SKM-1 treated with dmso at 0.1 percent for 144 hours (cell line): ENCODE data around the gene FAM120B.
"Not testable (repeated sequence)": the region's sequence is repeated elsewhere in the genome, so short reads cannot be mapped to it uniquely, and the experiment has no call there.

Experiments used
- DNase-seq: peaks from one replicate; lab custom pipeline; 2025; ENCODE audit not compliant: unreplicated experiment; lab: John Stamatoyannopoulos, UW

FAM120B gene

GRCh38 chr6:170306324-170307079 is at the start of gene FAM120B:
Gene FAM120B (plus strand): TSS chr6:170306758. CDS start chr6:170317391, 10,633 bp downstream.
- peak; percentile 90 for DNase-seq

DNA sequence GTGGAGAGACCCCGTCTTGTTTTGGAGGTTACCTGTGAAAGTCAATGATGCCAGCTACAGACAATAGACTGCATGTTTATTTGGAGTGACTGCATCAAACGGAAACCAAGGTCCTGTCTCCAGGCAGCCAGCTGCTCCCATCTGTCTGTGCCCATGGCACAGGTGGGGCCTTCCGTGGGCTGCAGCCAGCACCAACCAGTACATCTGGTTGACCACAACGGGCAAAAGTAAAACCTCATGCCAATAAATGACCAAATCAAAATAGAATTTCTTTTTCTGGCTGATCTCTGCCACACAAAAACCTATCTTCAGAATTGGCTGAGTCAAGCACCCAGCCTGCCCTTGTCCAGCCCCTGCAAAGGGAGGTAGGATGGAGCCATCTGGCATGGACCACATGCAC is 49.2 kb upstream of the FAM120B start:
- no peak for DNase-seq

- no peak for DNase-seq
These were observed 48.2 kb upstream of the FAM120B start for GRCh38 chr6:170258407-170258806.

DNA sequence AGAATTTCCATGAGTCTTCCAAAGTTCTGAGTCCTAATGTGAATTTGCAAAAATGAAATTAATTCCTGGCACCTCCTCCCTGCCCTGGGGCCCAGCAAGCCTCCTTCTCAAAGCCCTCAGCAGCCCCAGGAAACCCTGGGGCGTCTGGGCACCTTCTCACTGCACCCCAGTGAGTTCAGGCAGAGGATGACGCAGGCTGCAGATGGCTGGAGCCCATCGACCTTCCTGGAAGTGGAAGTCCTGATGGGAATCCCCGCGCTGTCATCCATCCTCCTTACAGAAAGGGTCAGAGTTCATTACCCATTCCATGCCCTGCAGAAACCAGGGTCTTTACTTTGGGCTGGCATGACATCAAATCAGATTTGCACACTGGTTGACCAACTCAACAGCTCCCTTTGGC is 47.3 kb upstream of the FAM120B start:
- DNase-seq = no peak

GRCh38 chr6:170260686-170261085 is 45.9 kb upstream of the FAM120B start:
- no peak for DNase-seq

GRCh38 chr6:170261643-170262488 is 44.7 kb upstream of the FAM120B start:
- no peak for DNase-seq

DNA sequence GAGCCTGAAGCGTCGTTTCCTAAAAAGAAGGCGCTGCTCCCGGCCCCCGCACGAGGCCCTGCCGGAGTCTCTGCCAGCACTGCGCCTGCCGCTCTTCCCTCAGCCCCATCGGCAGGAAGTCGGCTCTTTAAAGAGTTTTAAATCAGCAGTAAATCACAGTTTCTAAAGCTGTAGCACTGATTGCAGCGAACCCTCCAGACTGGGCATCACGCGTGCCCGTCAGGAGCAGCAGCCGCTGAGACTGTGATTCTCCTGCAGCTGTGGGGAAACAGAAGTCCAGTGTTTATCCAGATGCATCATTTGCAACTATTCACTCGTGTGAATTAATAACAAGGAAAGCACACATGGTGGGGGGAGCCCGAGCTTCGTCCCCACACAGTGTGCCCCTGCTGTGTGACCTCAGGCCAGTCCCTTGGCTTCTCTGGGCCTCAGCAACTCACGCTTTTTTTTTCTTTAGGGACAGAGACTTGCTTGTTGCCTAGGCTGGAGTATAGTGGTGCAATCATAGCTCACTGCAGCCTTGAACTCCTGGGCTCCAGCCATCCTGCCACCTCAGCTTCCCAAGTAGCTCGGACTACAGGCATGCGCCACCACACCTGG is 44.0 kb upstream of the FAM120B start:
- no peak for DNase-seq

GRCh38 chr6:170263410-170263809 is 43.1 kb upstream of the FAM120B start:
- no peak for DNase-seq

- DNase-seq = no peak
These were observed 42.5 kb upstream of the FAM120B start for GRCh38 chr6:170264086-170264485.

- DNase-seq = not testable (repeated sequence)
These were observed 41.9 kb upstream of the FAM120B start for GRCh38 chr6:170264644-170265043.

- DNase-seq = no peak
These were observed 40.9 kb upstream of the FAM120B start for GRCh38 chr6:170265655-170266054.

DNA sequence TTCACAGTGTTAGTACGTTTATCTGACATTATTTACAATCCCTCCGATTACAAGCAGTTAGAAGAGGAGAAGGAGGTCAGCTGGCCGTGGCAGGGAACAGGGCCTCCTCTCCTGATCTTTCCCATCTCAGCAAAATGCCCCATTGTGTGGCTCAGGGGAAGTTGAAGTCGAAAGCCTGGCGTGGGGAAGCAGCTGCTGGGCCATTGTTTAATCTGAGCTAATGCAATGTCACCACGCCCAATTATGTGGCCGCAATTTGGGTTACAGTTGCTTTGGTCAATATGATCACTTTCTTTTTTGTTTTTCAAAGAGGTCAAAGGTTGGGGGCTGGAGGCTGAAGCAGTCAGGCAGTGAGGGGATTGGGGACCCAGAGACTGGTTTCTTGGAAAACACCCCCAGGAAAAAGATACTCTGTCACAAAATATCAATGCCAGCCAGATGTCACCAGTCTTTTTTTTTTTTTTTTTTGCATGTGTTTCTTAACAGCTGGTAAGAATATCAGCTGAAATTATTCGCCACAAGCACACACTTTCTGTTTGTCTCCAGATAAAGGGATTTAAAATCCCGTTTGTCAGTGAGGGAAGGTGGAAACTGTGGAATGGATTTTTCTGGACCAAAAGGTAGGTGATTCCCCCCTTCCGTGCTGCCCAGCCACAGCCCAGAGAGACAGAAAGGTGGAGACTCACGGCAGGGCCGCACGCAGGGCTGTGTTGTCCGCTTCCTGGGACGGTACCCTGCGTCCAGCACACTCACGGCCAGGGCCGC is 40.3 kb upstream of the FAM120B start:
- DNase-seq = no peak

DNA sequence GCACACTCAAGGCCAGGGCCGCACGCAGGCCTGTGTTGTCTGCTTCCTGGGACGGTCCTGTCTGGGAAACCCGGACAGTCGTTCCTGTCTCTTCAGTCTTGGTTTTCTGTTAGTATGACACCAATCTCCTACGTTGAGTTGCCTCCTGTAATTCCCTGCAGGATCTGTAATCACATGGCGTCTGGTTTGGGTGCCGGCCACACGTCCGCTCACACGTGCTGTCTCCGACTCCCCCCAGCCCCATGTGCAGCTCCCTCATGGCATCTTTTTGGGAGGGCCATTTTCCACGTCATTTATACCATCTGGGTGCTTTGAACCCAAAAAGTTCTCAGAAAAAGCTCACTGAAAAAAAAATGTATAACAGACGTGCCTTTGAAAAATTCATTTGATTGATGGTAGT is 38.9 kb upstream of the FAM120B start:
- no peak for DNase-seq

DNA sequence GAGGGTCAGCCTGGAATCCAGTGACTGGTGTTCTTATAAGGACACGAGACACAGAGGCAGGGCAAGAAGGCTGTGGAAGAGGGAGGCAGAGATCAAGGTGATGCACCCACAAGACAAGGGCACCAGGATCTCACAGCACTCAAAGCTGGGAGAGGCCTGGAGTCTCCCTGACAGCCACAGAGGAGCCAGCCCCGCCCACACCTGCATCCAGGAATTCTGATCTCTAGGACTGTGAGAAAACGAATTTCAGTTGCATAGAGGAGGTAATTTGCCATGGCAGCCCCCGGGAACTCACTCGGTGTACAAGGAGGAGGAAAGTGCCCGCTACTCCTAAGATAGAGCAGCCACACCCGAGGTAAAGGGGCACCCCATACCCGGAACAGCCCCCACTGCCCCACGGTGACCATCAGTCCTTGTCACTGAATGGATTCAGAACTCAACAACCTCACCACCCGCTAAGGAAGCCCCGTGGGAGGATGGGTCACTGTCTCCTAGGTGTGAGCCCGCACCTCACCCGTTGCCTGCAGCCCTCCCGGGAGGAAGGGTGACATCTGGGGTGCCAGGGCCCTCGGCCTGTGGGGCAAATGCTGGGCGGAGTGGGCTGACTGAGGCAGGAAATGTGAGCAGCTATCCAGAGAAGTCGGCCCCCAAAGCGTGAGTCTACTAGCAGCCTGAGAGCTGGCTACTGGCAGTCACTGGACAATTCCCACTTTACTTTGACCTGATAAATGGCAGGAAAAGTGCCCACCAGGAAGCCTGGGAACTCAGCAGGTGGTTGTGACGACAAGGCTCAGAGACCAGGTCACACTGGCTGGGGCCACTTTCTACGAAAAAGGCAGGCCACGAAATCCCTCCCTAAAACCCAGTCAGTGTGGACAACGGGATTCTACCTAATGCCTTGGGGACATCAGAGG is 38.1 kb upstream of the FAM120B start:
- no peak for DNase-seq

DNA sequence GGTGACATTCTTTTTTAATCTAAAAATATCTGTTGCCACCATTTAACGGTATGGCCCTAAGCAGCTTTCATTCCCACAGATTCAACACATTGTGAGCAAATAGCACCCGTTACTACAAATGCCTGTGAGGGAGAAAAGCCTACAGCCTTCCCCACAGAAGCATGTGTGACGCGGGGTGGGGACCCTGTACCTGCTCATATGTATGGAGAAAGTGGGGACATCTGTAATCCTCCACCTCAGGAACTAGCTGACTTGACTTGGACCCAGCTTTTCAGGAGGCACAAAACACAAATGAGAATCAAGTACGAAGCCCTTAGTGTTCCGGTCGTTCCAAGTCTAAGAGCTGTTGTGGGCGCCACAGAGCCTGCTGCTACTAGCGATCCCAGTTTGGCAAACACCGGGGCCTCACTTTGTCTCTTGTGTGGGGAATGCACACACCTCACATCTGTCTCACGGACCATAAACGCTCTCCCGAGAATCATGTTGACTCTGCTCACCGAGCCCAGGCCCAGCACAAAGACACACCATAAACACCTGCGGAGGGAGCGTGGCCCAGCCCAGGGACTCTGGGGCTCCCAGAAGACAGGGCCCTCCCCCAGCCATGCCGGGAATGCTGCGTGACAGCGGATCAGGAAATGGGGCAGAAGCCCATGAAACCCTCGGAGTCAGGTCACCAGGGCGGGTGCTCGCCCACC is 37.3 kb upstream of the FAM120B start:
- no peak for DNase-seq

DNA sequence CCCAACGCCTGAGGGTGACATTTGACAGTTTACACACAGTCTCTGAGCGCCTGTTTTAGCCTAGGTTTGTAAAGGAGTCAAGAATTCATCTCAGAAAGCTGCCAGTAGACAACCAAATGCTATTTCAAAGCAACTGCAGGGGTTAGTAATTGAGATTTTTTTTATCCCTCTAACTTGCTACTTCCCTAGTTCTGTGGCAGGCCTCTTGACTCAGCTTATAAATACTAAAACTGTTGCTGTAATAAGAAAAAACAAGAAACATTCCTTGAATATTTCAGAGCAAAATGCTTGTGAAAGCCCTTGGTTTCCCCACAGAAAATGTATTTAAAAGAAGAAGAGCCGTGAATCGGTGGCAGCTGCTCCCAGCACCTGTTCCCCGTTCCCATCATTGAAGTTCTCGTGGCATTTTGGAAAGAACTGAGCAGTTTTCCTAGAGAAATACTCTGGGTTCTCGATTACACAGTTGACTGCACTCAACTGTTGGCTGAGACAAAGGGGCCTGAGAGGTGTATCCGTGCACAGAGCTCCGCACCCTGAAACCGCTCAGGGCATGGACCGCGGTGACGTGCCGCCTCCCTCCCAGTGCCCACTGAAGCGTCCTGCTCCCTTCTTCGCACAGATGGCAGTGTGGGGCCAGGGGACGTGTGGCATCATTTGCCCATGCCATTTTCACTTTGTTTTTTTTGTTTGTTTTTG is 36.6 kb upstream of the FAM120B start:
- DNase-seq = no peak

- DNase-seq = no peak
These were observed 35.5 kb upstream of the FAM120B start for GRCh38 chr6:170270984-170271593.

- no peak for DNase-seq
These were observed 34.7 kb upstream of the FAM120B start for GRCh38 chr6:170271771-170272314.
